ENCODE results near the gene BNC1. TPM values are rescaled to one million over a fixed set of nuclear protein-coding genes. Genes with fewer than 3 reads are reported as not detected.

The BNC1 gene
- total and polyA plus RNA-seq, 4 donors: 0.07 to 0.17 (median 0.14) TPM; not detected in 1

GRCh38 chr15:83295417-83295816 lies 11.0 kb upstream of the BNC1 start:
- Histone ChIP-seq H3K9me3 (ENCODE audit: control insufficient read depth in 4 of 4, low read length in 3 of 4) (no peaks in the 10 kb centered on the region), H3K36me3 (ENCODE audit: control insufficient read depth in 4 of 4, insufficient read depth in 3 of 4, low read depth in 1 of 4, low read length in 3 of 4) (no peaks in the 10 kb centered on the region), H3K27ac (ENCODE audit: low read depth in 1 of 2, low read length in 2 of 2) (no peak overlapping the region), H3K4me3 (ENCODE audit: low read depth in 1 of 3, low read length in 3 of 3) (no peak overlapping the region), H3K27me3 (ENCODE audit: control insufficient read depth in 4 of 4, insufficient read depth in 4 of 4, low read length in 3 of 4) (peaks cover 0 to 10% (median 2%) of the 10 kb centered on the region in 4 donors), H3K4me1 (ENCODE audit: control insufficient read depth in 4 of 4, insufficient read depth in 4 of 4, low read length in 3 of 4) (no peaks in the 10 kb centered on the region), H3K9ac (ENCODE audit: low read depth in 1 of 2, low read length in 2 of 2) (no peak overlapping the region)
- DNase-seq (ENCODE audit: low spot score): no peak
- 78% methylated on average over 6 of the region's 6 CpGs for WGBS
- TF ChIP-seq RXRA (IDR thresholded peaks at IDR 0.05) (no peak), HNF4A (conservative IDR thresholded peaks at IDR 0.05) (no peak), REST (IDR thresholded peaks at IDR 0.05) (no peak), JUND (IDR thresholded peaks at IDR 0.05) (no peak), YY1 (IDR thresholded peaks at IDR 0.05) (no peak), RAD21 (IDR thresholded peaks at IDR 0.05) (no peak), ATF3 (IDR thresholded peaks at IDR 0.05) (no peak)

GRCh38 chr15:83293201-83293600 lies 8.7 kb upstream of the BNC1 start:
- TF ChIP-seq GABPA (IDR thresholded peaks at IDR 0.05 in 1 of 2, conservative IDR thresholded peaks at IDR 0.05 in 1 of 2): no peak
- no peak for TF ChIP-seq JUND (IDR thresholded peaks at IDR 0.05)
- no peak for TF ChIP-seq FOXA1 (IDR thresholded peaks at IDR 0.05)
- no peak for TF ChIP-seq MAX (IDR thresholded peaks at IDR 0.05)
- TF ChIP-seq EGR1 (IDR thresholded peaks at IDR 0.05; ENCODE audit: low read depth in 2 of 2): no peak
- no peak for TF ChIP-seq FOXA2 (IDR thresholded peaks at IDR 0.05)
- TF ChIP-seq HNF4G (IDR thresholded peaks at IDR 0.05): no peak
- TF ChIP-seq REST (IDR thresholded peaks at IDR 0.05): no peak
- no peak for TF ChIP-seq YY1 (IDR thresholded peaks at IDR 0.05)
- TF ChIP-seq TAF1 (conservative IDR thresholded peaks at IDR 0.05): no peak
- Histone ChIP-seq H3K27me3 (ENCODE audit: control insufficient read depth in 4 of 4, insufficient read depth in 4 of 4, low read length in 3 of 4) (peaks cover 0 to 7% (median 2%) of the 10 kb centered on the region in 4 donors), H3K9me3 (ENCODE audit: control insufficient read depth in 4 of 4, low read length in 3 of 4) (no peaks in the 10 kb centered on the region), H3K4me3 (ENCODE audit: low read depth in 1 of 3, low read length in 3 of 3) (no peak overlapping the region), H3K9ac (ENCODE audit: low read depth in 1 of 2, low read length in 2 of 2) (no peak overlapping the region), H3K4me1 (ENCODE audit: control insufficient read depth in 4 of 4, insufficient read depth in 4 of 4, low read length in 3 of 4) (no peaks in the 10 kb centered on the region), H3K27ac (ENCODE audit: low read depth in 1 of 2, low read length in 2 of 2) (no peak overlapping the region), H3K36me3 (ENCODE audit: control insufficient read depth in 4 of 4, insufficient read depth in 3 of 4, low read depth in 1 of 4, low read length in 3 of 4) (no peaks in the 10 kb centered on the region)
- DNase-seq (ENCODE audit: low spot score): no peak
- whole genome bisulfite sequencing: 57% methylated on average over 1 of the region's 1 CpG
